H1 (cell line): Measurements from ENCODE around the gene GPR39.

Experiments
- POLR2A ChIP-seq, 2 experiments: IDR thresholded peaks; 1 replicate in 1 of 2; 2 replicates in 1 of 2; pipeline ENCODE4 v1.6.1; 2011; ENCODE audit warnings: low read depth in 2 of 2, low read length in 2 of 2, mild to moderate bottlenecking in 2 of 2; ENCODE audit errors: control extremely low read depth in 1 of 2
- SUZ12 ChIP-seq: fragments of 200-600 bp; sonication (generic); IDR thresholded peaks from 2 replicates; pipeline ENCODE4 v1.6.1; 2012; ENCODE audit warnings: mild to moderate bottlenecking, inconsistent platforms, low read length, moderate library complexity, mixed read lengths

DNA sequence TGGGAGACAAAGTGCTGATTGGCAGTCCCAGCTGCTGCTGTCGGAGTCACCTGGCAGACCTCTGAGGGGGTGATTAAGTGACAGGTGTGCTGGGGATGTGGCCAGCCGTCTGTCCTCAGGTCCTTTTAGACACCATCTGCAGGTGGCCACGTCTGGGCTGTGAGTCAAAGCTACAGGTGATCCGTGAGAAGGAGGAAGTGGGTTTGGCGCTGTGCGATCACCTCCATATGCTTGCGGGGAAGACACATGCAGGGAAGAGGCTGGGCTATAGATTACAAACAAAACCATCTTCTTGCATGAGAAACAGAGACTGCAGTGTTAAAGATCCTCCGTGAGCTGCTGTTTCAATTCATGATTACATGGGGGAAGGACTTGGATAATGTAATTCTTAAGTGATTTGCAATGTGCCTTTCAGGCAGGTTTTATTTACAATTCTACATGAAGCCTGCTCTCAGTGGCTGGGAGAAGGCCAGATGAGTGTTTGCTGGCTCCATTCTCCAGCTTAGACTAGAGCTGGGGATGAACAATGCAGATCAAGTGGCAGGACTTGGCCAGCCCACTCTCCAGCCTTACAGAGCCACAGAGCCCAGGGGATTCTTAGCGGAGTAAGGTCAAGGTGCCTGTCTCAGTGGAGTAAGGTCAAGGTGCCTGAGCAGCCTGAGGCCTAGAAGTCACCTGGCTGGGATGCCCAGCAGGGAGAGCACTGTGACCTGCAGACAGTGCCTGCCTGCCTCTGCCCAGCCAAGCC lies 165.6 kb downstream of the GPR39 start:
- TF ChIP-seq POLR2A (IDR thresholded peaks at IDR 0.05; ENCODE audit: control extremely low read depth in 1 of 2, low read depth in 2 of 2, low read length in 2 of 2) (no peak), SUZ12 (no peak)
